Measurements from ENCODE around the gene IMP3.

IMP3 gene

DNA sequence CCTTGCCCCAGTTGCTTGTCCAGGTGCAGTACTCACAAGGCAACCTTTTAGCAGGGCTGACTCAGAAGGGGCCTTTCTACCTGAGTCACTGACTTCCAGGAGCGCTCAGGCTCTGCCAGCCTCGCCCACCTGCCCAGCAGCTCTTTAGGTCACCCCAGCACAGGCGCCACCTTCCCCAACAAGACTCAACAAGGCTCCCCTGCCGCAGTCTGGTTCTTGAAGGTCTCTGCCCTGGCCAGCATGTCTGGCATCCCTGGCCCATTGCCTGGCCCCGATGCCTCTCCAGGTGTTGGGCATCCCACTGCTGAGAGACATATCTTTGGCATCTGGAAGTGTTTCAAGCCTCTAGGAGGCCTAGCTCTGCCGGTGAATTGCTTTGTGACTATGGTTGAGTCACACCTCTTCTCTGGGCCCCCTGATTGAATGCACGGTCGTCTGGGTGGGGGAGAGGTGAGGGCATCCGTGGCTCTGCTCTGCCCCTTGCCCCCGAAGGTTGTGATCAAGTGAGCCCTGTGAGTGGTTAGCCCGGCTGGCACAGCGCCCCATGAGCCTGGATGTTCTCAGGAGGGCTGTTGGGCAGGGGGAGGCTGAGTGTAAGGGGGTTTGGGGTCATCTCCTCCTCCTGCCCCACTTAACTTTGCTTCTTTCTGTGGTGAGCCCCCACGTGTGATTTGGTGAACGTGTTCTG, 29.3 kb upstream of the IMP3 start:
- TF ChIP-seq, protein P1, sequence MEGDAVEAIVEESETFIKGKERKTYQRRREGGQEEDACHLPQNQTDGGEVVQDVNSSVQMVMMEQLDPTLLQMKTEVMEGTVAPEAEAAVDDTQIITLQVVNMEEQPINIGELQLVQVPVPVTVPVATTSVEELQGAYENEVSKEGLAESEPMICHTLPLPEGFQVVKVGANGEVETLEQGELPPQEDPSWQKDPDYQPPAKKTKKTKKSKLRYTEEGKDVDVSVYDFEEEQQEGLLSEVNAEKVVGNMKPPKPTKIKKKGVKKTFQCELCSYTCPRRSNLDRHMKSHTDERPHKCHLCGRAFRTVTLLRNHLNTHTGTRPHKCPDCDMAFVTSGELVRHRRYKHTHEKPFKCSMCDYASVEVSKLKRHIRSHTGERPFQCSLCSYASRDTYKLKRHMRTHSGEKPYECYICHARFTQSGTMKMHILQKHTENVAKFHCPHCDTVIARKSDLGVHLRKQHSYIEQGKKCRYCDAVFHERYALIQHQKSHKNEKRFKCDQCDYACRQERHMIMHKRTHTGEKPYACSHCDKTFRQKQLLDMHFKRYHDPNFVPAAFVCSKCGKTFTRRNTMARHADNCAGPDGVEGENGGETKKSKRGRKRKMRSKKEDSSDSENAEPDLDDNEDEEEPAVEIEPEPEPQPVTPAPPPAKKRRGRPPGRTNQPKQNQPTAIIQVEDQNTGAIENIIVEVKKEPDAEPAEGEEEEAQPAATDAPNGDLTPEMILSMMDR (conservative IDR thresholded peaks at IDR 0.05), result no peak
- no peak overlapping the region for H3K27ac ChIP-seq

DNA sequence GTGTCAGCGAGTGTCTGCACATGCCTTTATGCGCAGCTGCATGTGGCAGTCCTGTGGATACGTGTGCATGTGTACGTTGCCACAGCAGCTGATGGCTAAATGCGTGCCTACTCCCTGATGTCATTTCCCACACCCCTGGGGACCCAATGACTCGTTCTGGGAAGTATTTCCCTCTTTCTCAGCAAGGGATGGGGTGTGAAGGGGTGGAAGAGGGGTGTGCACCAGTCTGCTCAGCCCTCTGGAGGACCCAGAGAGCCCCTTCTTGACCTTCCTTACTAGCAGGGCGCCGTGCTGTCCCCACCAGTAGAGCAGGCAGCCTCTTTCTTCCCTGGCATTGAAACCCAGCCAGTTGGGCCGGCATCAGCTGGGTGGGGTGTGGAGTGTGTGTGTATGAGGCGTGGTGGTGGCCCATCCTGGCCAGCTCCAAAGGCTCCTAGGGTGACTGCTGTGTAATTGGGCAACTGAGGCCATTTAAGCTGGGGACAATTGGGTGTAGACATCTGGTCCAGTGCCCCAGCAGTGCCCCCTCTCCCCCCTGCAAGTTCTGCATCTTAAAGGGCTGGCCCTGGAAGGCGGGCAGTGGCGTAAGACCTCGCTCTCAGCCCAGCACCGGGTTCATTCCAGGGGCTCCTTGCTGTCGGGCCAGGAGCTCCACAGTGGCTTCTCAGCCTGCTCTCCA, 26.9 kb upstream of the IMP3 start:
- no peak overlapping the region for H3K27ac ChIP-seq
- TF ChIP-seq, protein P1 (conservative IDR thresholded peaks at IDR 0.05), result no peak

DNA sequence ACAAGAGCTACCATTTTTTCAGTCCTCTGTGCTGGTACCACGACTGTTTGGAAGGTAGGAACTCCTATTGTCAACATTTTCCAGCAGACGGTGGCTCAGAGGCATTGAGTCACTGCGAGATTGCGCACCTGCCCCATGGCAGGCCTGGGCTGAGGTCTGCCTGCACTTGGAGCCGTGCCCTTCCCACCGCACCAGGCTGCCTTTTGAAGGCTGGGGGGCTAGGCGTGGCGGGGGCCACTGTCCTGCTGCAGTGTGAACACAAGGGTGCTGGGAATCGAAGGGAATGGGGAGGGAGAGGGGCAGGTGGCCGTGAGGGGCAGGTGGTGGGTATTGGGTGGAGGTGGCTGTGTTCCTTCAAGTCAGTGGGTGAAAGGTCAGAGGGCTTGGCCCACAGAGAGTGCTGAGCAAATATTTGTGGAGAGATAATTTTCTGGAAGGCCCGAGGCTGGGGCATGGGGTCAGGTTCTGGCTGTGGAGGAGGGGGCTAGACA, 24.0 kb upstream of the IMP3 start:
- TF ChIP-seq, protein P1 (conservative IDR thresholded peaks at IDR 0.05), result no peak
- H3K27ac ChIP-seq, result no peak overlapping the region

DNA sequence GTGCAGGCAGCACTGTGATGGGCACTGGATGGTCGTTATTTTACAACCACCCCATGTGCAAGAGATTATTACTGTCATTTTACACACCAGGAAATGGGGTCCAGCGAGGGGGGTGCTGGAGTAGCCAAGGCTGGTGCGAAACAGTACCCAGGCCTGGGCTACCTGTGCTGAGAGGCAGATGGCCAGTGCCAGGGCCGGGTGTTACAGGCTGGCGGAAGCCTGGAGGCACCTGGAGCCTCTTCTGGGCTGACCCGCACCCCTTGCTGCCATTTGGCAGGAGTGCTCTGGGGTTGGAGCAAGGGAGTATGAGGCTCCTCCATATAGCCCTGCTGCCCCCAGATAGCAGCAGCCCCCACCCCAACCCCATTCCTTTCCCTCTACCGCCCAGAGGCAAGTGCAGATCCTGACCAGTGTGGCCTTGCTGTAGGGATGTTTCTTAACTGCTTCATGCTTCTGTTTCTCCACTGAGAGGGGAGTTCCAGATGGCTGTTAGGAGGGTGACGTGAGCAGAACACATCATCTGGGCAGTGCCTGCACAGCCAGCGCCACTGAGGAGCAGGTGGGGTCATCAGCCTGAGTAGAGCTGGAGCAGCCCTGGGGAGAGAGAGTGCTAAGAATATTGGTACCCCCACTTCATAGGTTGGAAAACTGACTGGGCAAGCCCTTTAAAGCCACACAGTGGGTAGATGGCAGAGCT, 22.9 kb upstream of the IMP3 start:
- TF ChIP-seq, protein P1 (conservative IDR thresholded peaks at IDR 0.05), result no peak
- H3K27ac ChIP-seq, result no peak overlapping the region

DNA sequence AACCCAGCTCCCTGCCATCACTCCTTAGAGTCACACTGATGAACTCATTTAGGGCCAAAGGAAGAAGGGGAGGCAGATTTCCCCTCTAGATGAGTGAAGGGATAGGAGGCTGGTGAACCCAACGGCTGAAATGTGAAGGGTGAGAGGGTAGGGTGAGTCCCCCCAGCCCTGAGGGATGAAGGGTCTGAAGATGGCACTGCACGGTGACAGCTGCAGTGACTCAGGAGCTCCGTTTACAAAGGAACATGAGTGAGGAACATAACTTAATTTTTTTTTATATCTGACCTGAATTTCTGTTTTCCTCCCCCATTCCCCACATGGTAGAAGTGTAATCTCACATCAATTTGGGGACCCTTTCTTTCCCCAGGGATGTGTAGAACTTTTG, 21.7 kb upstream of the IMP3 start:
- no peak overlapping the region for H3K27ac ChIP-seq
- TF ChIP-seq, protein P1 (conservative IDR thresholded peaks at IDR 0.05), result no peak

DNA sequence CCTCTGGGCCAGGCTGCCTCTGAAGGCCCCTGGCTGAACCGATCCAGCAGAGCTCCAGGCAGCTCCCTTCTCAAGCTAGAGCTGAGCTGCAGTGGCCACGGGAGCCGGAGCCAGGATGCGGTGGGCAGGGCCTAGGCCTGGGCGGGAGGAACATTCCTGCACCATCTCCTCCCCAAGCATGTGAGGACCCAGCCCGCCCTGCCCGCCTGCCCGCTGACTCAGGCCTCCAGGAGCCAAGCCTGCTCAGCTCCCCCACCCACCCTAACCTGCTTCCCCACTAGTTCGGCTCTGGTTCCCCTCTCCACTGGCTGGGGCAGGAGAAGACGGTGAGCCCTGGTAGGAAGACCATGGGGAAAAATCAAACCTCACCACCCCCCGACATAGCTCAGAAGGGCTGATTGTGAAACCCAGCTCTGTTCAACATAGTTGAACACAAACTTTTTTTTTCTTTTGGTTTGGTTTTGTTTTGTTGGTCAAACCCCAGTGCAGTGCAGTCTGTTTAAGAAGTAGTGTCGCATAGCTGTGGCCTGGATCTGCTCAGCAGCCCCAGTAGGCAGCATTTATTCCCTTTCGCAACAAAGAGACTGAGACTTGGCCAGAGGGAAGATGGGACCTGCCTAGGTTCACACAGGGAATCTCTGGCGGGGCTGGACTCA, 21.2 kb upstream of the IMP3 start:
- H3K27ac ChIP-seq, result no peak overlapping the region
- TF ChIP-seq, protein P1 (conservative IDR thresholded peaks at IDR 0.05), result no peak

All from VCaP (cell line).